ENCODE measurements around the gene UXS1.

UXS1 gene

GRCh38 chr2:106187273-106187891 lies 6.7 kb downstream of the UXS1 start:
- no peak for DNase-seq

GRCh38 chr2:106185475-106186184 lies 8.5 kb downstream of the UXS1 start:
- DNase-seq = no peak

GRCh38 chr2:106184857-106185256 lies 9.2 kb downstream of the UXS1 start:
- DNase-seq = no peak

GRCh38 chr2:106184394-106184793 lies 9.7 kb downstream of the UXS1 start:
- DNase-seq = no peak

- no peak for DNase-seq
These were observed 10.9 kb downstream of the UXS1 start for GRCh38 chr2:106183101-106183696.

- DNase-seq = no peak
These were observed 13.0 kb downstream of the UXS1 start for GRCh38 chr2:106181064-106181463.

GRCh38 chr2:106180602-106181001 lies 13.5 kb downstream of the UXS1 start:
- DNase-seq = no peak

GRCh38 chr2:106178716-106179115 lies 15.4 kb downstream of the UXS1 start:
- no peak for DNase-seq

GRCh38 chr2:106177581-106177980 lies 16.5 kb downstream of the UXS1 start:
- DNase-seq = no peak

GRCh38 chr2:106176446-106177099 lies 17.5 kb downstream of the UXS1 start:
- no peak for DNase-seq

GRCh38 chr2:106175086-106175850 lies 18.8 kb downstream of the UXS1 start:
- DNase-seq = no peak

- no peak for DNase-seq
These were observed 20.0 kb downstream of the UXS1 start for GRCh38 chr2:106174056-106174455.

GRCh38 chr2:106172649-106173048 lies 21.5 kb downstream of the UXS1 start:
- DNase-seq = no peak

GRCh38 chr2:106168657-106169056 lies 25.4 kb downstream of the UXS1 start:
- DNase-seq = no peak

GRCh38 chr2:106167067-106167466 lies 27.0 kb downstream of the UXS1 start:
- DNase-seq = no peak

GRCh38 chr2:106165561-106165960 lies 28.5 kb downstream of the UXS1 start:
- no peak for DNase-seq

- DNase-seq = no peak
These were observed 29.1 kb downstream of the UXS1 start for GRCh38 chr2:106165029-106165428.

GRCh38 chr2:106163948-106164545 lies 30.1 kb downstream of the UXS1 start:
- no peak for DNase-seq

GRCh38 chr2:106161938-106162820 lies 31.9 kb downstream of the UXS1 start:
- DNase-seq = no peak

GRCh38 chr2:106161341-106161740 lies 32.8 kb downstream of the UXS1 start:
- DNase-seq = no peak

- DNase-seq = peak; percentile 58
These were observed 33.3 kb downstream of the UXS1 start for GRCh38 chr2:106160786-106161261.
